ENCODE results near the gene OR6N2. TPM values are rescaled to one million over a fixed set of nuclear protein-coding genes. Genes with fewer than 3 reads are reported as not detected.
A peak's percentile ranks its signal among the peaks of the same experiment; 100 is the strongest.

Gene OR6N2, protein sequence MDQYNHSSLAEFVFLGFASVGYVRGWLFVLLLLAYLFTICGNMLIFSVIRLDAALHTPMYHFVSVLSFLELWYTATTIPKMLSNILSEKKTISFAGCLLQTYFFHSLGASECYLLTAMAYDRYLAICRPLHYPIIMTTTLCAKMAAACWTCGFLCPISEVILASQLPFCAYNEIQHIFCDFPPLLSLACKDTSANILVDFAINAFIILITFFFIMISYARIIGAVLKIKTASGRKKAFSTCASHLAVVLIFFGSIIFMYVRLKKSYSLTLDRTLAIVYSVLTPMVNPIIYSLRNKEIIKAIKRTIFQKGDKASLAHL
- not detected for total RNA-seq

DNA sequence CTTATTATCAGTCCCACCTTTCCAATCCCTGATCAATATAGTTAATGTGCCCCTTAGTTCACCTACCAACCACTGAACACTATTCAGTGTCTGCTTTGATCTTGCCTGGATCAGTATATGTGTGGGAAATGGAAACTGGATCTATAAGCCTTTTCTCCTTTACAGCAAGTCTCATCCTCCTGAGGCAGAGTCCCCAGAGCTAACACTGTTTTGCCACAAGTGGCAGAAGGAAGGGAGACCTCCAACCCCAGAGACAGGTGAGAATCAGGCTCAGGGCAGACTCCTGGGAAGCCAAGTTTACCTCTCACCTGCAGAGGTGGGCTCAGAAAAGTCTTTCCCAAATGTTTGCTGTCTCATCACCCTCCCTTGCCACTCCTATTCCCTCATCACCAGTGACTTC is at the start of gene OR6N2:
OR6N2 (minus strand) TSS at position 101 of the 400 bp plus-strand sequence. CDS start 3,569 bp downstream, outside the sequence.
- Mint-ChIP-seq H3K36me3 (ENCODE audit: low read depth) (no peaks in the 10 kb centered on the region), H3K27ac (no peak within 1 kb of the TSS), H3K9me3 (no peaks in the 10 kb centered on the region), H3K4me1 (no peaks in the 10 kb centered on the region), H3K4me3 (no peak within 1 kb of the TSS), H3K27me3 (peaks cover 4% of the 10 kb centered on the region)
- ATAC-seq (replicated peaks), result no peak

DNA sequence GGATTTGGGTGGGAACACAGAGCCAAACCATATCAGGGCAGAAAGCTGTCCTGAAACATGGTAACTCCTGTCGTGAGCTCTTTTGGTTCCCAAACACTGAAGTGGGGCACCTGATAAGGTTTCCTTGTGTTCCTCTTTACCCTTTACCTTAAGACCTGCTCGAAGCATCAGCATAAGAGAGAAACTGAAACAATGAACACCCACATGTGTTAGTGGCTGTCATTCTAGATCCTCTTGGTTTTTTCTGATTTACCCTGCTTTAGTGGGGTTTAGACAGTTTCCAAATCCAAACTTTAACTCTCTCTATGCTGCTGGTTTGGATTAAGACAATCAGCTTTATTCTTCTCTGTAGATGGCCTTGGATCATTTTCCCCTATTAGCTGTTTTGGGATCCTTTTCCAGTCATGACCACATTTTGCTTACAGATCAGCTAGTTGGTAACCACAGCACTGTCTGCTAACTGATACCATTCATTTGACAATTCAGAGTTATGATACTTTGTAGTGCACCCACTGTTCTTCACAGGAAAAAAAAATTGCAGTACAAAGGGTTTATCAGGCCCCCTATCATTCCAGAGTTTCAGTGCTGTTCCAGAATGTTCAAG is 49.2 kb upstream of the OR6N2 start:
- Mint-ChIP-seq H3K4me1 (peaks cover 9% of the 10 kb centered on the region), H3K4me3 (peak overlapping the region; percentile 57), H3K36me3 (ENCODE audit: low read depth) (no peaks in the 10 kb centered on the region), H3K27ac (peak overlapping the region; percentile 53), H3K27me3 (no peaks in the 10 kb centered on the region), H3K9me3 (peaks cover 9% of the 10 kb centered on the region)
- ATAC-seq (replicated peaks), result peak; percentile 86

DNA sequence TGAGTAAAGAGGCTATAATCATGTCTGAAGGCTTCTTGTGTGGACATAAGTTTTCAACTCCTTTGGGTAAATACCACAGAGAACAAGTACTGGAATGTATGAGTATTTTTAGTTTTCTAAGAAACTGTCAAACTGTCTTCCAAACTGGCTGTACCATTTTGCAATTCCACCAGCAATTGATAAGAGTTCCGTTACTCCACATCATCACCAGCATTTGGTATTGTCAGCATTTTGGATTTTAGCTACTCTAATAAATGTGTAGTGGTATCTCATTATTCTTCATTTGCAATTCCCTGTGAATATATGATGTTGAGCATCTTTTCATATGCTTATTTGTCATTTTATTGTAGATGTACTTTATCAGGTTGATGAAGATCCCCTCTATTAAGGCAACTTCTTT is 40.7 kb upstream of the OR6N2 start:
- H3K27me3 Mint-ChIP-seq, result no peaks in the 10 kb centered on the region
- no peaks in the 10 kb centered on the region for H3K36me3 Mint-ChIP-seq (ENCODE audit: low read depth)
- H3K9me3 Mint-ChIP-seq, result no peaks in the 10 kb centered on the region
- H3K27ac Mint-ChIP-seq, result no peak overlapping the region
- ATAC-seq (replicated peaks), result no peak
- H3K4me1 Mint-ChIP-seq, result peaks cover 16% of the 10 kb centered on the region
- no peak overlapping the region for H3K4me3 Mint-ChIP-seq

DNA sequence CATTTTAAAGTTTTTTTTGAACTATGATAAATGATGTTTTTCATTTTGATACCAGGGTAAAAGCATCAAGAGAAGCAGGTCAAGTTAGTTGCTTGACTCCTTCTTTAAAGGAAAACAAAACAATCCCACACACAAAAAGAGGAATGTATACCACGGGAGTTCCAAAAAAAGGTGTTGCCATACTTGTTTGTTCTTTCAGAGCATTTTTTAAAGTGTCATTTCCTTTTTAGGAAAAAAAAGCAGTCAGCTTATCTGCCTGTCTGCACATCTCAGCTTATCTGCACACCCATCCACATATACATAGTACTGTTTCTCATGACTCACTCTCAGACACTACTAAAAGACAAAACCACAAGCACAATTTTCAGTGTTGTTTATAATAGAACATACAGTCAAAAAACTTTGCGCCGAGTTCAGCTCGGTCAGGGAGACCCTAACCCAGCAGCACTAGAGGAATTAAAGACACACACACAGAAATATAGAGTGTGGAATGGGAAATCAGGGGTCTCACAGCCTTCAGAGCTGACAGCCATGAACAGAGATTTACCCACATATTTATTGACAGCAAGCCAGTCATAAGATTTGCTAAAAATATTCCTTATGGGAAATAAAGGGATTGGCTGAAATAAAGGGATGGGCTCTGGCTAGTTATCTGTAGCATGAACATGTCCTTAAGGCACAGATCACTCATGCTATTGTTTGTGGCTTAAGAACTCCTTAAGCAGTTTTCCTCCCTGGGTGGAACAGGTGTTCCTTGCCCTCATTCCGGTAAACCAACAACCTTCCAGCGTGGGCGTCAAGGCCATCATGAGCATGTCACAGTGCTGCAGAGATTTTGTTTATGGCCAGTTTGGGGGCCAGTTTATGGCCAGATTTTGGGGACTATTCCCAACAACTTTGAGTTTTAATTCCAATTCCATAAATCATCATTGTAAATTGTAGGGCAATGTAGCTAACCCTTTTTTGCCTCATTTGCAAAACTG is 38.7 kb upstream of the OR6N2 start:
- Mint-ChIP-seq H3K4me3 (peak overlapping the region; percentile 69), H3K4me1 (peaks cover 16% of the 10 kb centered on the region), H3K27me3 (no peaks in the 10 kb centered on the region), H3K36me3 (ENCODE audit: low read depth) (no peaks in the 10 kb centered on the region), H3K27ac (peak overlapping the region; percentile 87), H3K9me3 (no peaks in the 10 kb centered on the region)
- peak; percentile 99 for ATAC-seq (replicated peaks)

DNA sequence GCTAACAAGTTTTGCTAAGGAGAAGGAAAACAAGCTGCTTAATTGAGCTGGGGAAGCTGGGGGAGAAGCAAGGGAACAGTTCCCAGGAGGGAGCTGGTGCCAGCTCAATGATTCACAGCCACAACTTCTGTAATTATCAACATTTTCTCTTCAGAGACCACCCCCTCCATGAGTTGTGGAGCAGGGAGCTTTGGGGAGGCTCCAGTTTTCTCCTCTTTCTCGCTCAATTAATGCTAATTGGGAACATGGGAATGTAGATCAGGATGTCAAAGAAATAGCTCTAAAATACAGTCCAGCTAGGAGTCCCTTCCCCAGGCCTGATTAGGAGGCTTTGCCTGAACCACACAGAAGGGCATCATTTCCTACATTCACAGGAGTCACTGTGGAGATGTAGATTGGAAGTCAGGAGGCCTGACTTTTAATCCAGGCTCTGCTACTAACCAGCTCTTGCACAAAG is 38.0 kb upstream of the OR6N2 start:
- H3K4me1 Mint-ChIP-seq, result peaks cover 16% of the 10 kb centered on the region
- no peaks in the 10 kb centered on the region for H3K36me3 Mint-ChIP-seq (ENCODE audit: low read depth)
- peak overlapping the region; percentile 87 for H3K27ac Mint-ChIP-seq
- no peaks in the 10 kb centered on the region for H3K9me3 Mint-ChIP-seq
- peak; percentile 45 for ATAC-seq (replicated peaks)
- no peaks in the 10 kb centered on the region for H3K27me3 Mint-ChIP-seq
- peak overlapping the region; percentile 69 for H3K4me3 Mint-ChIP-seq

DNA sequence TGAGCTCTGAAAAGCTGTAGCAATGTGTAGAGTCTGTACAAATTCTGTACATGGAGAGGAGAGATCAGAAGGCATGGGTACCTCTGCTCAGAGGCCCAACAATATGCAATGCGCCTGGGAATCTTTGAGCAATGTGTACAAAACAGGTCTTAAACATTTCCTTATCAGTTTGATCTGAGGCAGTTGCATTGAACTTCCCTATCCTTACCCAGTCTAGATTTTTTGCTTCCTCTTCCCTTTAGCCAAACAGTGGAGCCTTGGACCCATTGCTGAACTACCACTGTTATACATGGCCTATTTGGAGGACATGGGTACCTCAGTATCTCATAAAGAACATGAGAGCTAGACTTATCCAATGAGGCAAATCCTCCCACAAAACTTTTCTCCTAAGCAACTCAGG is 37.6 kb upstream of the OR6N2 start:
- no peak for ATAC-seq (replicated peaks)
- Mint-ChIP-seq H3K4me3 (peak overlapping the region; percentile 69), H3K36me3 (ENCODE audit: low read depth) (no peaks in the 10 kb centered on the region), H3K27me3 (no peaks in the 10 kb centered on the region), H3K4me1 (peaks cover 16% of the 10 kb centered on the region), H3K27ac (peak overlapping the region; percentile 87), H3K9me3 (no peaks in the 10 kb centered on the region)

DNA sequence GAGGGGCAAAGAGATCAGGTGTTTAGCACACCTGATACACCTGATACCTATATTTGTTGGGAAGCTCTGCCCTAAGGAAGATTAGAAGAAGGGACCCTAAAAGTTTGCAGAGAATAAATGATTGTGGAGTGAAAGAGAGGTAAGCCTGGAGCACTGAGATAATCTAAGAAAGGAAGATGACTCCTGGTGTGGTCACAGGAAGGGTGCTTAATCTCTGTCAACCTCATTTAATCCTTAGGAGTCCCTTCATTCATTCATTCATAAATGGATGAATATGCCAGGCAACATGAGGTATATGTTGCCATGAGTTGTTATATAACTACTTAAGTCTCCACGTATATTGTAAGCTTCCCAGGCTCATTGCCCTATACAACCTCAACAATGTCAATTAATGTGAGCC is 34.0 kb upstream of the OR6N2 start:
- Mint-ChIP-seq H3K4me3 (no peak overlapping the region), H3K27me3 (no peaks in the 10 kb centered on the region), H3K4me1 (peaks cover 16% of the 10 kb centered on the region), H3K27ac (no peak overlapping the region), H3K36me3 (ENCODE audit: low read depth) (no peaks in the 10 kb centered on the region), H3K9me3 (no peaks in the 10 kb centered on the region)
- no peak for ATAC-seq (replicated peaks)

DNA sequence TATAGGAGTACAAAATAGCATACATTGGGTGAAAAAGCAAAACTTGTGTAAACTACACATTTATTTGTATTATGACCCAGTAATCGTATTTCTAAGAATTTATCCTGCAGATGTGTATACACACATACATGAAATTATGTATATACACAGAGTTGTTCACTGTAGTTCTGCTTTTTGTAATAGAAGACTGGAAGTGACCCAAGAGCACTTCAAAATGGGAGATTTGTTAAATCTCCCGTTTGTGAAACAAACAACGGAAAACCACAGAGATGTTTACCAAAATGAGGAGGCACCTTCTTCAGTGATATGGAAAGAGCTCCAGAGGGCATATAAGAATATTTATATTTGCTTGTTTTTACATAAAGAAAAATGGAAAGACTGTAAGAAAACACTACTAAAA is 32.2 kb upstream of the OR6N2 start:
- ATAC-seq (replicated peaks), result no peak
- H3K36me3 Mint-ChIP-seq (ENCODE audit: low read depth), result no peaks in the 10 kb centered on the region
- no peak overlapping the region for H3K27ac Mint-ChIP-seq
- no peaks in the 10 kb centered on the region for H3K4me1 Mint-ChIP-seq
- H3K27me3 Mint-ChIP-seq, result no peaks in the 10 kb centered on the region
- no peaks in the 10 kb centered on the region for H3K9me3 Mint-ChIP-seq
- H3K4me3 Mint-ChIP-seq, result no peak overlapping the region

DNA sequence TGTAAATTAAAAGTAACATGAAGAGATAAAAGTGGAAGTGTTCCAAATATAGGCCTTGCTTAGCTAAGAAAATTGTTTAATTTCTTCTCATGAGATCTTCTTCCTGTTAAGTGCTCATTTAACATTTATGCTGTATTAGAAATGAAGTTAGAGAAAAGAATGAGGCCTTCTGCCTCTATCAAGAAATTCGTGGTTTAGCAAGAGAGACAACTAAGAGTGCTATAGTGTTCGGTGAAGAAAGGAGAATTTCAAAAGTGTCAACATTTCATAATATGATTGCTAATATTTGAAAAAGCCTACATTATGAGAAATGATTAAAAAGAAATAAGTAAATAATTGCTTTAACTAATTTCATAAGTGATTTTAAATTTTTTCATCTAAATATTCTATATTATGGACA is 31.3 kb upstream of the OR6N2 start:
- Mint-ChIP-seq H3K27me3 (no peaks in the 10 kb centered on the region), H3K4me1 (no peaks in the 10 kb centered on the region), H3K4me3 (no peak overlapping the region), H3K27ac (no peak overlapping the region), H3K9me3 (no peaks in the 10 kb centered on the region), H3K36me3 (ENCODE audit: low read depth) (no peaks in the 10 kb centered on the region)
- ATAC-seq (replicated peaks), result no peak

DNA sequence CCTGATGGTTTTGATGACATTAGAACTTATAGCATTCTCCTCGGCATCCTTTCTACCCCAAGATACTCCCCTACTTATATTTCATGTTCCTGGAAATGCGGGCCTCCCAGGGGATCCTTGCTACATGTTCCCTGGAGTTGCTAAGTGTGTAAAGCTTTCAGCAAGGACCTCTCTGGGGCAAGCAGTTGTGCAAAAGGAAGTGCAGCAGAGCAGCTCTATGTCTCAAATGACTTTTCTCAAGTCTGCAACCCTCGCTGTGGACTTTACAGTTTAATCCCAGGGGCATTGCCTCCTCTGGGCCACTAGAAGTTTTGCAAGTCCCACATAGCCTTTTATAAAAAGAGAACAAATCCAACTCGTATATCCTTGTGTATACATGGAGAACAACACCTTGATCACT is 29.3 kb upstream of the OR6N2 start:
- no peaks in the 10 kb centered on the region for H3K4me1 Mint-ChIP-seq
- H3K9me3 Mint-ChIP-seq, result no peaks in the 10 kb centered on the region
- no peaks in the 10 kb centered on the region for H3K36me3 Mint-ChIP-seq (ENCODE audit: low read depth)
- no peaks in the 10 kb centered on the region for H3K27me3 Mint-ChIP-seq
- H3K27ac Mint-ChIP-seq, result no peak overlapping the region
- H3K4me3 Mint-ChIP-seq, result no peak overlapping the region
- ATAC-seq (replicated peaks), result no peak

DNA sequence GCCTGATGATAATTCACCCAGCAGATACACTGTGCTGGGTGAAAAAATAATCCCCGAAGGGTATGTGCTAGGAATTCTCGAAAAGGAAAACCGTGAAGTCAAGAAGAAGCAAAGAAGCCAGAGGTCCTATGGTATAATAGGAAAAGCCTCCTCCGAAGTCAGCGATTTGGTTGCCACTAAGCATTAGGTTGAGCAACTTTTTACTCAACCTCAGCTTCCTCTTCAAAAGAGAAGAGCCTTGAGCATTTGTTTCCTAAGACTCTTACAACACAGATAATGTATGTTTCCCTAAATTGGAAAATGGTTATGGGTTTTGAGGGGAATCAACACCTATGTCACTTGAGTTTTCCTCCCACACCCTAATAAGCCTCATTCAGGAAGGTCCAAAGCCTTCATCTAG is 28.9 kb upstream of the OR6N2 start:
- Mint-ChIP-seq H3K9me3 (no peaks in the 10 kb centered on the region), H3K27me3 (no peaks in the 10 kb centered on the region), H3K36me3 (ENCODE audit: low read depth) (no peaks in the 10 kb centered on the region), H3K4me3 (no peak overlapping the region), H3K27ac (no peak overlapping the region), H3K4me1 (no peaks in the 10 kb centered on the region)
- no peak for ATAC-seq (replicated peaks)

DNA sequence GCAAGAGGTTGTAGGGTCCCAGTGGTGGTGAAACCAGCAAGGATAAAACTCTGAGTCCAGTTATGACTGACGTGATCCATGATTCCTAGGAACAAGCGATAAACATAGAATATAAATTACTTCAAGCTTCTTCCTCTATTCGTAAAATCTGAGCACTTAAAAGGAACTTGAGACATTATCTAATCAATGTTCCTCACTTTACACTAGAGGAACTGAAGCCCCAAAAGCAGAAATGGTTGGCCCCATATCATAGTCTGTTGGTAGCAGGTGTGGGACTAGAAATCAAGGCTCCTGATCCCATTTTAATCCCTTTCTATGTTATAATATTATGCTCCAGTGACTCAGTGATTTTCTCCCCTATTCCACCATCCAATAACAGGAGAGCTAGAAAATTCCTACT is 28.3 kb upstream of the OR6N2 start:
- no peak for ATAC-seq (replicated peaks)
- Mint-ChIP-seq H3K4me1 (no peaks in the 10 kb centered on the region), H3K9me3 (no peaks in the 10 kb centered on the region), H3K4me3 (no peak overlapping the region), H3K36me3 (ENCODE audit: low read depth) (no peaks in the 10 kb centered on the region), H3K27me3 (no peaks in the 10 kb centered on the region), H3K27ac (no peak overlapping the region)

DNA sequence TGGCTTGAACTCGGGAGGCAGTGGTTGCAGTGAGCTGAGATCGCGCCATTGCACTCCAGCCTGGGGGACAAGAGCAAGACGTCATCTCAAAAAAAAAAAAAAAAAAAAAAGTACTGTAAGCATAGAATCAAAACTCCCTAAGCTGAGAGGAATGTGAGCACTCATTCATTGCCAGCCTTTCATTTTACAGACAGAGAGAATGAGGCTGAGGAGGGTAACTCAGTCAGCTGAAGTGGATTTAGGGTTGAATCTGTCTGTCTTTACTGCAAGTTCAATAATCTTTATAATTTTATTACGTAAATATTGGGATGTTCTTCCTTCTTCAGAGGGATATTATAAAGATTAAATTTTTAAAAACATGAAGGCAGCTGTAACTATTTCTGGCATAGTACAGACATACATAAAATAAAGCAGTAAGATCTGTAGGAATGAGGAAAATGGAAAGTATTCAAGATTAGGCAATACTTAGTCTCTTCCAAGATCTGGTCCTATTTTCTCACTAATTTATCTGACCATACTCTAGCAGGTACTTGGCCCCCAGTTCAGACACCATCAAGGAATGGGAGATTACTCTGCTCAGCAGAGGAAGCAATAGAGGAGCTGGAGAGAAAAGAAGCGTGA is 26.0 kb upstream of the OR6N2 start:
- Mint-ChIP-seq H3K36me3 (ENCODE audit: low read depth) (no peaks in the 10 kb centered on the region), H3K9me3 (no peaks in the 10 kb centered on the region), H3K4me1 (no peaks in the 10 kb centered on the region), H3K27me3 (peaks cover 3% of the 10 kb centered on the region), H3K4me3 (no peak overlapping the region), H3K27ac (no peak overlapping the region)
- ATAC-seq (replicated peaks), result no peak

DNA sequence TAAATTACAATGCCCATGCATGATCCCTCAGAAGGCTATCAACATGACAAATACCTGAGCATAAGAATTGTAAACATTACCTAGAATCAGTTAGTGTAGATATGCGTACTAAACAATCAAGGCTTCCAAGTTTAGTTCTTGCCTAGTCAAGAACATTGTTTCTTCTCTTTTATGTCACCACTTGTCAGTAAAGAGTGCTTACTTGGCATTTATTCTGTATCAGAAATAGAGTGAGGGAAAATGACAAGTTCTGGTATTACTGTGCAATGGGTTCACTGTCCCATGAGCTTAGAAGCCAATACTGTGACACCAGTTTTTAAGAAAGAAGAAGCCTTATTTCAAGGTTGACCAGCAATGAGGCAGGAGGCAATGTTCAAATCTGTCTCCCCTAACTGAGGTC is 22.7 kb upstream of the OR6N2 start:
- H3K27me3 Mint-ChIP-seq, result peaks cover 11% of the 10 kb centered on the region
- H3K27ac Mint-ChIP-seq, result no peak overlapping the region
- no peak overlapping the region for H3K4me3 Mint-ChIP-seq
- no peaks in the 10 kb centered on the region for H3K9me3 Mint-ChIP-seq
- H3K36me3 Mint-ChIP-seq (ENCODE audit: low read depth), result no peaks in the 10 kb centered on the region
- H3K4me1 Mint-ChIP-seq, result no peaks in the 10 kb centered on the region
- ATAC-seq (replicated peaks), result no peak

All from activated T-helper 17 cell treated with anti-CD3 and anti-CD28 coated beads, Interleukin-2, amount 50 U/mL, for 72 hours (primary cell).